ENCODE measurements around the gene SNX27.
A peak's percentile ranks its signal among the peaks of the same experiment; 100 is the strongest.
"Not testable (repeated sequence)": the region's sequence is repeated elsewhere in the genome, so short reads cannot be mapped to it uniquely, and the experiment has no call there.

The SNX27 gene

DNA sequence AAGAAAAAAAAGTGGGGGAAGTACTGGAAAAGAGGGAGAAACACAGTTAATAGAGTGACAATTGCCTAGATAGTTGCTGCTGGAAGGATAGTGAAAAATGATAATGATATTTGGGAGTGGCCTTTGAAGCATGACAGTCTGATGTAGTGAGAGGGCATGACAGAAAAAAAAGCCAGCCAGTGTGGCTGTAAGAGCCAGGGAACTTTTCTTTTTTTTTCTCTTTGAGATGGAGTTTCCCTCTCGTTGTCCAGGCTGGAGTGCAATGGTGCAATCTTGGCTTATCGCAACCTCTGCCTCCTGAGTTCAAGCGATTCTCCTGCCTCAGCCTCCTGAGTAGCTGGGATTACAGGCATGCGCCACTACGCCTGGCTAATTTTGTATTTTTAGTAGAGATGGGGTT lies 9.3 kb upstream of the SNX27 start:
- DNase-seq (ENCODE audit: low read depth in 1 of 2, low spot score in 1 of 2): not testable (repeated sequence)

DNA sequence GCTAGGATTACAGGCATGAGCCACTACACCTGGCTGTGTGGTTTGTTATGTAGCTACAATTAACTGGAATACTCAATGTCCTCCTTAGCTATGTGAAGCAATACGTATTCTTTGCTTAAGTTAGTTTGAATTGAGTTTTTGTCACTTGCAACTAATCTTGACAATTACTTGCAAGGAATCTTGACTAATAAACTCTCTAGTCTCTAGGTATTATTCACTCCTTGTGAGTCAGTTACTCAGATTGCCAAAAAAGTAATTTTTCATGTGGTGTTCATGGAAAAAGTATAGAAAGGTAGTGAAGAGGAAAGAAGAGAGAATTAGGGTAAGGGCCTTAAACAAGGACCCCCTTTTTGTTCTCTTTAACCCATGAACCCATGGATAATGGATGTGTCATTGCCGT lies 7.6 kb upstream of the SNX27 start:
- no peak for DNase-seq (ENCODE audit: low read depth in 1 of 2, low spot score in 1 of 2)

DNA sequence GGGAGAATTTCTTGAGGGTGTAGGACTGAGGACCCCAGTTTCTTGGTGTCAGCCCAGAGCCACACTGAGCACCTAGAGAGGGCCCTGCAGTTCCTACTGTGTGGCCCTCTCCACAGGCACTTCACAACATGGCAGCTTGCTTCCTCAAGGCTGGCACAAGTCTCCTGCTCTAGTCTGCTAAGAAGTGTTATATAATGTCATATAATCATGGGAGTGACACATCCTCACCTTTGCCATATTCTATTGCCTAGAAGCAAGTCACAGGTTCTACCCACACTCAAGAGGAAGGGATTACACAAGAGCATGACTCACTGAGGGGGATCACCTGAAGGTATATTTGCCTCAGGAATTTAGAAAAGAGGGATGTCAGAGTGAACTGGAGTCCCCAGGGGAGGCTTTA lies 5.5 kb upstream of the SNX27 start:
- DNase-seq (ENCODE audit: low read depth in 1 of 2, low spot score in 1 of 2): no peak

DNA sequence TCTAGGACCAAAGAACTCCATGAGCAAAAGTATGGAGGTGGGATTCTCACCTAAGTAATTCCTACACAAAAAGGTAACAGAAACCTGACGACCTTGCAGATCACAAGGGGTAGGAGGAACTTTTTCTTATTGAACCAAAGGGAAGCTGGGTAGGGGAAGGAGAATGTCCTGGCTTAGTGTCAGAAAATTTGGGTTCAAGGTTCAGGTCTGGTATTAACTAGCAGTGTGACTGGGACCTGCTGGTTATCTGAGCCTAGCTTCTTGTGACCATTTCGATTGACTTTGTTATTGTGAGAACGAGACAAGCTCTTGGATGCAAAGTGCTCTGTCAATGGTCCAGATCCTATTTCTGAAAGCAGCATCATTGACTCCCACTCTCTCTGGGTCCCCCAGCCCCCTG lies 5.0 kb upstream of the SNX27 start:
- no peak for DNase-seq (ENCODE audit: low read depth in 1 of 2, low spot score in 1 of 2)

DNA sequence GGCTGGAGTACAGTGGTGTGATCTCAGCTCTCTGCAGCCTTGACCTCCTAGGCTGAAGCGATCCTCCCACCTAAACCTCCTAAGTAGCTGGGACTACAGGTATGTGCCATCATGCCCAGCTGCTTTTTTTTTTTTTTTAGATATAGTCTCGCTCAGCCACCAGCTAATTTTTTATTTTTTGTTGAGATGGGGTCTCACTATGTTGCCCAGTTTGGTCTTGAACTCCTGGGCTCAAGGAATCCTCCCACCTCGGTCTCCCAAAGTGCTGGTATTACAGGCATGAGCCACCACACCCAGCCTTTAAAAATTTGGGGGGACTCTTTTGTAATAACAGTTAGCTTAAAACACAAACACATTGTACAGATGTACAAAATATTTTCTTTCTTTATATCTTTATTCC lies 1.7 kb upstream of the SNX27 start:
- DNase-seq (ENCODE audit: low read depth in 1 of 2, low spot score in 1 of 2): no peak

DNA sequence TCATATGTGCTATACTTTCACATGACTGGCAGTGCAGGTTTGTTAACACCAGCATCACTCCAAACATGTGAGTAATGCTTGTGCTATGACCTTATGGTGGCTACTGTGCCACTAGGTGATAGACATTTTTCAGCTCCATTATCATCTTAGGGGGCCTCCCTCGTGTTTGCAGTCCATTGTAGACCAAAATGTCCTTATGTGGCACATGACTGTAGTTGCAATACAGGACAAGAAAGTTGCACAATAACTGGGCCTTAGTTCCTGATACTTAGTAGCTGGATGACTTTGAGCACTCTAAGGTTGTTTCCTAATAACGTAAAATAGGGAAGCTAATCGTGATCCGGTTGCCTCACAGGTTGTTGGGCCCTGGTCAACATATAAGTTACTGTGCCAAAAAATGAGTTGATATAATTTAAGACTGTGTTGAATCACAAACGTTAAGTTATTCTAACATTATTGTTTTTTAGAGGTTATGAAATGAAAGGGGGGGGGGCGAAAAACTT lies 511 bp upstream of the SNX27 start:
- DNase-seq (ENCODE audit: low read depth in 1 of 2, low spot score in 1 of 2): no peak

DNA sequence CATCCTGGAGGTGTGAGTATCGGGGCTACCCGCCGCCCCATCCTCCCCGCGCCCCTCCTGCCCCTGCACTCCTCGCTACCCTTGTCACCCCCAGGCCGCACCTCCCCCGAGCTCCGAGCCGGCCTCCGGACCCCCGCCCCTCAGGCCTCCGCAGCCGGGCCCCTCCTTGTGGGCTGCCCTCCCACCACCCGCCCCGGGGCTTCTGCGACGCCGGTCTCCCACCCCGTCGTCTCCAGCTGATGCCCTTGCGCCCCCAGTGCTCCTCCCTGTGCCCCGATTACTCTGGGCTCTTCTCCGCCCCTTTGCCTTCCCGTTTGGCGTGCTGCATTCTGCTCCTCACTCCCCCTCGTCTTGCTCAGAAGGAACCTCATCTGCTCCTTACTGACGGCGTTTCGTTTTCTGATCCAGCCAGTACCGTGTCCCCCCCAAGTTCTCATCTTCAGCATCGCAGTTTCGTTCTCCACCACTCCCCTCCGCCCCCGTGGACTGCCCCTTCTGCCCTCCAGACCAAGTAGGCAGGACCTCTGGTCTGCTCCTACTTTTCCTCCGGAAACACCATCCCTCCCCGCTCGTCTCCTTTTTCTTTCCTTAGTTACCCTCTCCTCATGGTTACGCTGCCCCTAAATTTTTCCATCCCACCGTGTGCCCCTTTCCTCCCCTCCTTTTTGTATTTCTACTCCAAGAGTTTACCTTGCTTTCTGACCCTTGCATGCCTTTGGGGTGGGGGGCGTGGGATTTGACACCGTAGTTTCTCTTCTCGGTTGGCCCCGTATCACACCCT lies 841 bp downstream of the SNX27 start:
- peak in 1 of 2 donors; percentile 3 for DNase-seq (ENCODE audit: low read depth in 1 of 2, low spot score in 1 of 2)

DNA sequence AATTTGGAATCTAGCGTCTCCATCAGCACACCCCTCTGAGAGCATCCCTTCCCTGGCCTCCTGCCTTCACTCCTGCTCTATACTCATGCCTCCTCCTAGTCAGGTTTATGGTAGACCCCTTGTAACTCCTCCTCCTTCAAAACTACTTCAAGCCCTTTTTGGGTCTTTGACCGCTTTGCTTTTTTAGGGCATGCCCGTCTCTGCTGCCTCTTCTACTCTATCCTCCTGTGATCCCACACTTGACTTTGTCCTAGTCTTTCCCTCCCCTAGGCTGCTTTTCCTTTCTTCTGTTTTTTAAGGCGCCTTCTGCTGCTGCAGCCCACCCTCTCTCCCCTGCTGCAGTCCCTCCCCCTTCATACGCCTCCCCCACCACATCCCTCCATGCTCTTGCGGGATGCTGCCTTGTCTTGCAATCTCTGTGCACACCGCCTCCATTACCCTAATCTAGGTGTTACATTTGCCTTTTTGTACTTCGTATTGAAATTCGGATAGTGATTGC lies 1.5 kb downstream of the SNX27 start:
- no peak for DNase-seq (ENCODE audit: low read depth in 1 of 2, low spot score in 1 of 2)

DNA sequence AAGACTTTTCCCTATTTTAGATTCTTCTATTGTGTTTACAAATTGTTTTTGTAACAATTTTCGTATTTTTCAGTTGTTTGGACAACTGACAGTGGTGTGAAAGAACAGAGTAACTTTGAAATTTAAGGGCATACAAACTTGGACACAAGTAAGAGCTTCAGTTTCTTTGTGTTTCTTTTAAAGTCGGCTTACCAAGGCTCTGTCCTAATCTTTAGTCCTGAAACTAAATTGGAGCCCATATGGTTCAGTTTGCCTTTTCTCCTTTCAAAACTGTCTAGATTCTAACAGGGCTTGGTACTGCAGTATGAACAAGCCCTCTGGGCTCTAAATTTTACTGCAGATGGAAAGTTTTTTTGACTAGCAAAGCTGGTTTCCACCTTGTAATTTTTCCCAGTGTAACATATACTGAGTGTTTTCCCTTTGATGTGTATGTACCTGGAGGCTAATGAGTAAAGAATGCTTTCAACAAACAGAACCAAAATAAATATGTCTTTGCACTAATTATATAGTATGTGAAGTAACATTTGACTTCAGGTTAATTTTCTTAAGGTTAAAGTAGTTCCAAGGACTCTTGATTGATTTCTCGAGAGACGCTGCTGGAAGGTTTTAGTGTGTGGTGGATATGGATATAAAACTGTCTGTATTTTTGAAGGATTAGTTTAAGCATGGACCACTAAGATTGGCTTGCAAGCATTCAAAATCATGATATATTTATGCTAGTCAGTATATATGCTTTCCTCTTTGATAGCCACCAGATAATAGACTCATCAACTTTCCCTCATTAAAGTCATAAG lies 4.1 kb downstream of the SNX27 start:
- no peak for DNase-seq (ENCODE audit: low read depth in 1 of 2, low spot score in 1 of 2)

DNA sequence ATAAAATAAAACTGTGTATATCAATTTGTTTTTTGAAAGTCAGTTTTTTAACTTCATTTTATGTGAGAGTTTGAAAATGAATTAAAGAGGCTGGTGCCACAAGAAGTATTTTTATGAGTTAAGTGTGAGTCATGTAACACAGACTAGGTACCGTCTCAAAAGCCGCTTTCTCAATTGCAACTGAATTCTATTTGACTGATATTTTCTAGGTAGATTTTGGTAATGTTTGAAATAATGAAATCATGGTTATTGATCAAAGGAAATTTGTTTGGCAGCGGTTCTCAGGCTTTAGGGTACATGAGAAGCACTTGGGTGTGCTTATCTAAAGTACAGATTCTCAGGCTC lies 4.6 kb downstream of the SNX27 start:
- no peak for DNase-seq (ENCODE audit: low read depth in 1 of 2, low spot score in 1 of 2)

DNA sequence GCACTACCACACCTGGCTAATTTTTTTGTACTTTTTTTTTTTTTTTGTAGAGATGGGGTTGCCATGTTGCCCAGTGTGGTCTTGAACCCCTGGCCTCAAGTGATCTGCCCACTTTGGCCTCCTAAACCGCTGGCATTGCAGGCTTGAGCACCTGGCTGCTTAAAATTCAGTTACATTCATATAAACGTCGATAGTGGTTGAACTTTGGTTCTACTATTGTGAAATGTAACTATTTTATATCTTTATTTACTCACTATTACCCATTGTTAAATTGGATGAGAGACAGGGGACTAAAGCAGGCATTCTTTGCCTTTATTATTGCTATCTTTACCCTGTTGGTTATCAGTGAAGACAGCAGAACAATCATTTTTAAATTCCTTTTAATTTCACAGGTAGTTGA lies 6.2 kb downstream of the SNX27 start:
- DNase-seq (ENCODE audit: low read depth in 1 of 2, low spot score in 1 of 2): no peak

DNA sequence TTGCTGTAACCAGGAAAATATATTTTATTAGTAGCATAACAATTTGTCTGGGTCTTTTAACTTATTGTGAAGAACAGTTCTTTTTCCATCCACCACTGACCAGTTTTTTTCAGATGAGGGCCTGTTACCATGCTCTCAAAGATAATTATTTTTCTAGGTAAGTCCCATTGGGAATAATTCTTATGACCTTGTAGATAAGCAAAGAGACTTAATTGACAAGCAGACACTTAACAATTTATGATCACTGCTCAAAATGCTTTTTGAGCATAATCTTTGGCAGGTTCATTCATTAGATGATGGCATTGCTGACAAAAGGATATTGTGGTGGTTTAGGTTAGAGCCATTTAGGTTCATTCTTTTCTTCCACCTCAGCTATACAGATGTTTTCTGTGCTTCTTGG lies 6.6 kb downstream of the SNX27 start:
- no peak for DNase-seq (ENCODE audit: low read depth in 1 of 2, low spot score in 1 of 2)

DNA sequence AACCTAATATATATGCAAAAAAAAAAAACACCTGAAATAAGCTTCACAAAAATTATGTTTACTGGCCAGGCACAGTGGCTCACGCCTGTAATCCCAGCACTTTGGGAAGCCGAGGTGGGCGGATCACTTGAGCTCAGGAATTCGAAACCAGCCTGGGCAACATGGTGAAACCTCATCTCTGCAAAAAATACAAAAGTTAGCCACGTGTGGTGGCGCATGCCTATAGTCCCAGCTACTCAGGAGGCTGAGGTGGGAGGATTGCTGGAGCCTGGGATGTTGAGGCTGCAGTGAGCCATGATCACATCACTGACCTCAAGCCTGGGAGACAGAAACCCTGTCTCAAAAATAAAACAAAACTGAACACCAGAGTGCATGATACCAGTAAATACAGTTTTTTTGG lies 7.1 kb downstream of the SNX27 start:
- DNase-seq (ENCODE audit: low read depth in 1 of 2, low spot score in 1 of 2): not testable (repeated sequence)

DNA sequence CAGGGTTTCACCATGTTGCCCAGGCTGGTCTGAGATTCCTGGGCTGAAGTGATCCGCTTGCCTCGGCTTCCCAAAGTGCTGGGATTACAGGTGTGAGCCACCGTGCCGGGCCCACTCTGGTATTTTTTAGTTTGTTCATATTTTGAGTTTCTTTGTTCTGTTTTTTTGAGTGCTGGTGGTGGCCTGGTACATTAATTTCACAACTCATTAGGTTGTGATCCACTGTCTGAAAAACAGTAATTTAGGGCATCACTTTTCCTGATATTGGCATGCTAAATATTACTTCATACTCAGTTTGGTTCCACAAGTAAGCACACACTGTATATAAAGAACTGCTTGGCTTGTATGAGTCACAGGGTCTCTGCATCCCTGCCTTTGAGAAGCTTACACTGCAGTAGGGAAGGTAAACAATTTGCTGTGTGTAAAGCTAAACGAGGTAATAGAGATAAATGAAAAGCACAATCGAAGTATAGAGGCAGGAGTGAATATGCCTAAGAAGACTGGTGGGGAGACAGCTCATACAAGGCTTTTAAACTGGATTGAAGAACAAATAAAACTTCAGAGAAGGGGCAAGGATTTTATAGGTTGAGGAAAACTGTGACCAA lies 7.7 kb downstream of the SNX27 start:
- DNase-seq (ENCODE audit: low read depth in 1 of 2, low spot score in 1 of 2): no peak

DNA sequence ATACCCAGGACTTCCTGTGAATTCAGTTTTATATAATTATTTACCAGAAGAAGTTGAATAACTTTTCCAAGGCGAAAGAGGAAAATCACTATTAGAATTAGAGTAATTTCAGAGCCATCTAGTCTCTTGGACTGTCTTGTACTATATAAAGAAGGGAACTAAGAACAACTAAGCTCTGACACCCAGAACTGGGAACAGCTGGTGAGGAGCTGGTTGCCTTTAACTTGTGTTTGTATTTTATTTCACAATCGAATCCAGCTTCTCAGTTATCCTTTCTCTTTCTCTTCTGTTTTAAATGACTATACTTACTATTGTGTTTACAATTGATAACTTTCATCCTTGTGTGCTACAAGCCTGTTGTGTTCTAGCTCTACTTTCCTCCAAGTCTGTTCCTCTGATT lies 8.4 kb downstream of the SNX27 start:
- DNase-seq (ENCODE audit: low read depth in 1 of 2, low spot score in 1 of 2): no peak

DNA sequence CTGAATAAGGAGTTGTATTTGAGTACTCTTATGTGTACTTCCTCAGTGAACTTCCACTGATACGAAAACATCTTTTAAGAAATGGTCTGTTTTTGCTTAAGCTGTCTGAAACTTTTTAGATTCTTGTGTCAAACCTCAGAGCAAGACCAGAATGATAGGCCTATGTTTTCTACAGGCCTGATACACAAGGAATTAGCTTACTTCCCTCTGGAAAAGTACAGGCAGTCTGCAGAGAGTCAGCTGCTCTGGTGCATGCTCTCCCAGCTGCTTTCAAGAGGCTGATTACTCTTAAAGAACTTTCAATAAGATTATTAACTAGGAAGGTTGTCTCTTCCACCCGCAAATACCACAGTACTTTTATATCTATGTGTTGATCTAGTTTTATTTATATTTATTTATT lies 9.5 kb downstream of the SNX27 start:
- DNase-seq (ENCODE audit: low read depth in 1 of 2, low spot score in 1 of 2): no peak

DNA sequence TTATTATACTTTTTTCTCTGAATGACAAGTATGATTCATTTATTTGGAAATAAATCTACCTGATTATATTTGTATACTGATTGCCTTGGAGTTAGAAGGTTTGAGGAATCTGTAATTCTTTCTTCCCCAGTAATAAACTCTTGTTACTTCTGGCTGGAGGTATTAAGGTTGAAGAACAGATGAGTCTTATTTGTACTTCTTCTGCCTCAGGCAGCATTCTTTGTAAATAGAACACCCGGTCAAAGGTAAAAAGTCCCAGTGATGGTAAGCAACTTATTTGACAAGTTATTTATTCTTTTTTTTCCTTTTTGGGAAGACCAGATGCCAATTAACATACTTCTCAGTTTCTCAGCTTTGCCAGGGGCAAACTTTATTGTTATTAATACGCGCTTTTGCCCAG lies 12.9 kb downstream of the SNX27 start:
- no peak for DNase-seq (ENCODE audit: low read depth in 1 of 2, low spot score in 1 of 2)

DNA sequence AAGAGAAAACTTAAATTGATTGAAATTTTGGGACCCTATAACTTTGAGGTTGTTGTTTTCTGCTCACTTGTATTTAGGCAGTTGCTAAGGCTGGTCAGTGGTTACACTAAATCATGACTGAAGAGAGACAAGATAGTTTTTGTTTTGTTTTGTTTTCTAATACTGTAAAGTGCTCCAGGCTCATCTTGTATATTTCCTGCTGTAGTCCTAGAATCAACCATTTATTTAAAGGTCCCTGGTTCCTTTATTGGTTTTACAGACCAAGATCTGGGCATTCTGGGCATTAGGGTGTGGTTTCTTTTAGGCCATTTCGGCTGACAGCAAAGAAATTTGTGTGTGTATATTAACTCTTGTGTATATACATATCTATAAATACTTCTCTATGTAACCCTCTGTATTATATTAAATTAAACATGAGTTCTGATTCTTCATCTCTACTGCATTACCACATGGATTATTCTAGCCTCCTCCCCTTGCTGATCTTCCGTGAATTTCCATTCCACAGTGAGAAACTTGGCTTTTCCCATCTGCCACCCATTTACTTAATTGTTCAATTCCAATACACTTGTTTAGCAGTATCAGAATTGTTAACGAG lies 15.0 kb downstream of the SNX27 start:
- DNase-seq (ENCODE audit: low read depth in 1 of 2, low spot score in 1 of 2): no peak

DNA sequence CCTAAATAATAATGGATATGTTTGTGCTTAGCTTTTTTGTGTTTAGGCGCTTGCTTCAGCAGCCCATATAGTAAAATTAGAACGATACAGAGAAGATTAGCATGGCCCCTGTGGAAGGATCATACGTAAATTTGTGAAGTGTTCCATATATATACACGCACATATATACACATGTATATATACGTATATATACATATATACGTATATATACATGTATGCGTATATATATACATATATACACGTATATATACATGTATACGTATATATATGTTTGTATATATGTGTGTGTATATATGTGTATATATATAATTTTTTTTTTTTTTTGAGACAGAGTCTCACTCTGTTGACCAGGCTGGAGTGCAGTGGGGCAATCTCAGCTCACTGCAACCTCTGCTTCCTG lies 17.4 kb downstream of the SNX27 start:
- DNase-seq (ENCODE audit: low read depth in 1 of 2, low spot score in 1 of 2): no peak

DNA sequence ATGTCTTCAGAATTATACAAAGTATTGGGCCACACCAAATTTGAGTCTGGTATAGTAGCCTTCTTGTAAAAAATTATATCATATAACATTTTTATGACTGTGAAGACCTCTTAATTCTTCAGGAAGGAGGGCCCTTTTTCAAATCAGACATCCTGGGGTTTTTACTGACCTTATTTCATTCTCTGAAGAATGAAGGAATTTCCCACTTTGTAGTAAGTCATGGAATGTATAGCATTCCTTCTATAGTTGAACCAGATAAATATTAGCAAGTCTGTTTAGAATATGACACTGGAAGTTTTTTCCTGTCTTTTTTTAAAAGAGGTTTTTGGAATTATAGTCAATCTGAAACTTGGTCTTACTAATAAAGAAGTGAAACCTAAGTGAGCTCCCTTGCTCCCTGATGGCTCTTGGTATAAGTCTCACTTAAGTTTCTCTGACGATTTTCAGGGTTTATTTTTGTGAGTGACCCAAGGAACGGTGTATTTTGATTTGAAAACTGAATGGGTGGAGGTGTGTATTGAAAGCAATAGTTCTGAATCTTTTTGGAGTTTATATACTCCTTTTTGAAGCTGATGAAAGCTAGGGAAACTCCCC lies 23.7 kb downstream of the SNX27 start:
- no peak for DNase-seq (ENCODE audit: low read depth in 1 of 2, low spot score in 1 of 2)

DNA sequence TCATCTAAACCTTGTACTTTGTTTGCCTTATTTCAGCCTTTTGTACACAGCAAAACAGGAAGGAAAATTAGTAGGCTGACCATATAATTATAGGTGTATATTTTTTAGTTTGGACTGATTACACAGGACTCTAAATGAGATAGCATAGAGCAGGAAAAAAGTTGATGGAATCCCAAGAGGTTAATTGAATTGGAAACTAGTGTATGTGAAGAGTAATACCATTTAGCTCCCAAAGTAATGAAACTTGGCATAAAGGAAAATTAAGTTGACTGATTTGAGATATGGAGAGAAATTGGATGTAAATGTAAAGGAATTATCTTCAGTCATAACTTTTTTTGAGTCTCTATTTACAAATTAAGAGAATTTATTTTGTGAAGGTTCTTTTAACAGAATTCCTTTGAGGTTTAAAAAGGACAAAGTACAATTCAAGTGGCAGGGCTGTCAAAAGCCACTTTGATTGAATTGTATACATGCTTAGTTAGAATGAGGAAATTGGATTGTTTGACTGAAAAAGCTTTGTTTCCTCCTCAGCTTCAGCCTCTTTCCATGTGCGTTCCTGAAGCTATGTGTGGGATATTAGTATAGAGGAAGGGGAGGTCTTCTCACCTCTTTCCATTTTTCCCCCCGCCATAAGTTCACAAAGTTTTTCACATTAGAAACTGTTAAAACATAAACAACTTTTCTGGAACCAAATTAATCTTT lies 26.4 kb downstream of the SNX27 start:
- DNase-seq (ENCODE audit: low read depth in 1 of 2, low spot score in 1 of 2): no peak

Measured in stimulated activated CD4-positive, alpha-beta T cell treated with anti-CD3 and anti-CD28 coated beads, Interleukin-15, amount 100 ng/mL, for 1 hour (primary cell).